ENCODE measurements around the gene HDLBP. TPM values are rescaled to one million over a fixed set of nuclear protein-coding genes. Genes with fewer than 3 reads are reported as not detected.

Gene HDLBP
- total RNA-seq, 2 donors from 2014 or later: 272 to 283 TPM

GRCh38 chr2:241263061-241263460 lies 52.4 kb downstream of the HDLBP start:
- Mint-ChIP-seq H3K27ac (no peak overlapping the region), H3K27me3 (ENCODE audit: low read depth) (no peaks in the 10 kb centered on the region), H3K9me3 (no peaks in the 10 kb centered on the region), H3K4me1 (ENCODE audit: low read depth) (no peaks in the 10 kb centered on the region), H3K36me3 (ENCODE audit: insufficient read depth in 2 of 2) (peaks cover 12 to 30% of the 10 kb centered on the region in 2 donors), H3K4me3 (no peak overlapping the region)
- DNase-seq (no peak), ATAC-seq (replicated peaks in 1 of 2) (no peak)

- Mint-ChIP-seq H3K4me1 (ENCODE audit: low read depth) (no peaks in the 10 kb centered on the region), H3K36me3 (ENCODE audit: insufficient read depth in 2 of 2) (peaks cover 12 to 29% of the 10 kb centered on the region in 2 donors), H3K27me3 (ENCODE audit: low read depth) (no peaks in the 10 kb centered on the region), H3K4me3 (no peak overlapping the region), H3K27ac (peak overlapping the region; percentile 55), H3K9me3 (no peaks in the 10 kb centered on the region)
- no peak for ATAC-seq (replicated peaks in 1 of 2)
- DNase-seq: no peak
These were observed 53.8 kb downstream of the HDLBP start for GRCh38 chr2:241261628-241262027.

GRCh38 chr2:241260911-241261310 lies 54.6 kb downstream of the HDLBP start:
- H3K36me3 Mint-ChIP-seq (ENCODE audit: insufficient read depth in 2 of 2): peaks cover 15 to 31% of the 10 kb centered on the region in 2 donors
- H3K27ac Mint-ChIP-seq: peak overlapping the region; percentile 55
- H3K4me1 Mint-ChIP-seq (ENCODE audit: low read depth): no peaks in the 10 kb centered on the region
- H3K9me3 Mint-ChIP-seq: no peaks in the 10 kb centered on the region
- H3K27me3 Mint-ChIP-seq (ENCODE audit: low read depth): no peaks in the 10 kb centered on the region
- DNase-seq (no peak), ATAC-seq (replicated peaks in 1 of 2) (no peak)
- no peak overlapping the region for H3K4me3 Mint-ChIP-seq

- Mint-ChIP-seq H3K4me3 (no peak overlapping the region), H3K27me3 (ENCODE audit: low read depth) (no peaks in the 10 kb centered on the region), H3K4me1 (ENCODE audit: low read depth) (no peaks in the 10 kb centered on the region), H3K9me3 (no peaks in the 10 kb centered on the region), H3K36me3 (ENCODE audit: insufficient read depth in 2 of 2) (peaks cover 18 to 38% of the 10 kb centered on the region in 2 donors), H3K27ac (peak overlapping the region; percentile 82)
- ATAC-seq (replicated peaks in 1 of 2): no peak
- DNase-seq: no peak
These were observed 56.8 kb downstream of the HDLBP start for GRCh38 chr2:241258505-241259280.

- H3K4me3 Mint-ChIP-seq: no peak overlapping the region
- no peaks in the 10 kb centered on the region for H3K4me1 Mint-ChIP-seq (ENCODE audit: low read depth)
- no peak for ATAC-seq (replicated peaks in 1 of 2)
- no peak overlapping the region for H3K27ac Mint-ChIP-seq
- H3K36me3 Mint-ChIP-seq (ENCODE audit: insufficient read depth in 2 of 2): peaks cover 13 to 32% of the 10 kb centered on the region in 2 donors
- DNase-seq: no peak
- no peaks in the 10 kb centered on the region for H3K9me3 Mint-ChIP-seq
- no peaks in the 10 kb centered on the region for H3K27me3 Mint-ChIP-seq (ENCODE audit: low read depth)
These were observed 57.9 kb downstream of the HDLBP start for GRCh38 chr2:241257419-241258032.

GRCh38 chr2:241256168-241256545 lies 59.3 kb downstream of the HDLBP start:
- ATAC-seq (replicated peaks in 1 of 2) (no peak), DNase-seq (no peak)
- H3K4me3 Mint-ChIP-seq: no peak overlapping the region
- H3K27me3 Mint-ChIP-seq (ENCODE audit: low read depth): no peaks in the 10 kb centered on the region
- no peaks in the 10 kb centered on the region for H3K9me3 Mint-ChIP-seq
- peaks cover 13 to 31% of the 10 kb centered on the region in 2 donors for H3K36me3 Mint-ChIP-seq (ENCODE audit: insufficient read depth in 2 of 2)
- no peaks in the 10 kb centered on the region for H3K4me1 Mint-ChIP-seq (ENCODE audit: low read depth)
- no peak overlapping the region for H3K27ac Mint-ChIP-seq

GRCh38 chr2:241255542-241256167 lies 59.8 kb downstream of the HDLBP start:
- ATAC-seq (replicated peaks in 1 of 2) (no peak), DNase-seq (no peak)
- no peaks in the 10 kb centered on the region for H3K9me3 Mint-ChIP-seq
- no peak overlapping the region for H3K27ac Mint-ChIP-seq
- H3K4me3 Mint-ChIP-seq: no peak overlapping the region
- H3K27me3 Mint-ChIP-seq (ENCODE audit: low read depth): no peaks in the 10 kb centered on the region
- H3K36me3 Mint-ChIP-seq (ENCODE audit: insufficient read depth in 2 of 2): peaks cover 13 to 31% of the 10 kb centered on the region in 2 donors
- H3K4me1 Mint-ChIP-seq (ENCODE audit: low read depth): no peaks in the 10 kb centered on the region

- no peaks in the 10 kb centered on the region for H3K4me1 Mint-ChIP-seq (ENCODE audit: low read depth)
- no peak for ATAC-seq (replicated peaks in 1 of 2)
- no peaks in the 10 kb centered on the region for H3K27me3 Mint-ChIP-seq (ENCODE audit: low read depth)
- no peak overlapping the region for H3K4me3 Mint-ChIP-seq
- H3K27ac Mint-ChIP-seq: no peak overlapping the region
- peaks cover 17 to 29% of the 10 kb centered on the region in 2 donors for H3K36me3 Mint-ChIP-seq (ENCODE audit: insufficient read depth in 2 of 2)
- no peaks in the 10 kb centered on the region for H3K9me3 Mint-ChIP-seq
- DNase-seq: no peak
These were observed 60.5 kb downstream of the HDLBP start for GRCh38 chr2:241254904-241255351.

GRCh38 chr2:241252778-241253475 lies 62.5 kb downstream of the HDLBP start:
- no peak for DNase-seq
- peaks cover 19 to 38% of the 10 kb centered on the region in 2 donors for H3K36me3 Mint-ChIP-seq (ENCODE audit: insufficient read depth in 2 of 2)
- H3K27ac Mint-ChIP-seq: no peak overlapping the region
- no peaks in the 10 kb centered on the region for H3K9me3 Mint-ChIP-seq
- H3K4me3 Mint-ChIP-seq: no peak overlapping the region
- H3K4me1 Mint-ChIP-seq (ENCODE audit: low read depth): no peaks in the 10 kb centered on the region
- no peaks in the 10 kb centered on the region for H3K27me3 Mint-ChIP-seq (ENCODE audit: low read depth)
- no peak for ATAC-seq (replicated peaks in 1 of 2)

GRCh38 chr2:241249654-241250053 lies 65.8 kb downstream of the HDLBP start:
- Mint-ChIP-seq H3K27me3 (ENCODE audit: low read depth) (no peaks in the 10 kb centered on the region), H3K4me3 (no peak overlapping the region), H3K4me1 (ENCODE audit: low read depth) (no peaks in the 10 kb centered on the region), H3K36me3 (ENCODE audit: insufficient read depth in 2 of 2) (peaks cover 25 to 41% of the 10 kb centered on the region in 2 donors), H3K27ac (no peak overlapping the region), H3K9me3 (no peaks in the 10 kb centered on the region)
- DNase-seq (no peak), ATAC-seq (replicated peaks in 1 of 2) (no peak)

- Mint-ChIP-seq H3K36me3 (ENCODE audit: insufficient read depth in 2 of 2) (peaks cover 29 to 41% of the 10 kb centered on the region in 2 donors), H3K4me3 (no peak overlapping the region), H3K9me3 (no peaks in the 10 kb centered on the region), H3K4me1 (ENCODE audit: low read depth) (no peaks in the 10 kb centered on the region), H3K27ac (no peak overlapping the region), H3K27me3 (ENCODE audit: low read depth) (no peaks in the 10 kb centered on the region)
- ATAC-seq (replicated peaks in 1 of 2) (no peak), DNase-seq (no peak)
These were observed 66.6 kb downstream of the HDLBP start for GRCh38 chr2:241248897-241249296.

- no peak overlapping the region for H3K27ac Mint-ChIP-seq
- no peak for DNase-seq
- H3K9me3 Mint-ChIP-seq: no peaks in the 10 kb centered on the region
- no peak for ATAC-seq (replicated peaks in 1 of 2)
- no peaks in the 10 kb centered on the region for H3K27me3 Mint-ChIP-seq (ENCODE audit: low read depth)
- H3K4me1 Mint-ChIP-seq (ENCODE audit: low read depth): no peaks in the 10 kb centered on the region
- peaks cover 28 to 47% of the 10 kb centered on the region in 2 donors for H3K36me3 Mint-ChIP-seq (ENCODE audit: insufficient read depth in 2 of 2)
- H3K4me3 Mint-ChIP-seq: no peak overlapping the region
These were observed 67.2 kb downstream of the HDLBP start for GRCh38 chr2:241248289-241248688.

- Mint-ChIP-seq H3K4me1 (ENCODE audit: low read depth) (no peaks in the 10 kb centered on the region), H3K27me3 (ENCODE audit: low read depth) (no peaks in the 10 kb centered on the region), H3K27ac (no peak overlapping the region), H3K9me3 (no peaks in the 10 kb centered on the region), H3K36me3 (ENCODE audit: insufficient read depth in 2 of 2) (peaks cover 22 to 68% of the 10 kb centered on the region in 2 donors), H3K4me3 (no peak overlapping the region)
- no peak for ATAC-seq (replicated peaks in 1 of 2)
- DNase-seq: no peak
These were observed 71.1 kb downstream of the HDLBP start for GRCh38 chr2:241244368-241244767.
